GM12865 (cell line): ENCODE results near the gene STARD13.

Experiments used
- DNase-seq: peaks from one replicate; pipeline ENCODE4 v3.0.0; 2010; ENCODE audit warnings: low read depth
- H3K4me3 ChIP-seq: 2 replicates; pipeline ENCODE4 v1.5.1; 2011; ENCODE audit warnings: mild to moderate bottlenecking, low read depth, low read length, control low read depth
- CTCF ChIP-seq: IDR thresholded peaks from 2 replicates; pipeline ENCODE4 v1.5.1; 2011; ENCODE audit warnings: low read length, control low read depth, low read depth, inconsistent platforms; ENCODE audit not compliant: insufficient read depth; ENCODE audit errors: missing control alignments

STARD13 gene

DNA sequence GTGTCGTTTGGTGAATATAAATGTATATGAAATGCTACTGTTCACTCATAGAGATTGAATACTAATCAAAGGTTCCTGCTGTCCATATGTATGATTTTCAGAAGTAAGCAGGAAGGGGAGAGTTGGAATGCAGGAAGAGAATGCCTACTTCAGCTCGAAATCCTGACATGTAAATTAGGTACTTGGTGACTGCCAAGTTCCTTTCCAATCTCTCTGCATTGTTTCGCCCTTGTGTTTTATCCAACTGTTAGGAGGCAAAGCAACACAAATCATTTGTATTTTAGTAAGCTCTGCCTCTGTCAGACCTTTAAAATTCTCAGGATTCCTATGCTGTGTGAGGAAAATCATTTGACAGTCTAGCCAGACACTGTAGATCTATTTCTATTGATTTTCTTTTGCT is 9.0 kb downstream of the STARD13 start:
- no peak overlapping the region for H3K4me3 ChIP-seq
- no peak for TF ChIP-seq CTCF
- DNase-seq, result no peak

- DNase-seq, result no peak
- no peak for TF ChIP-seq CTCF
- no peak overlapping the region for H3K4me3 ChIP-seq
These were observed 9.6 kb downstream of the STARD13 start for GRCh38 chr13:33275916-33276315.

GRCh38 chr13:33274264-33274663 is 11.3 kb downstream of the STARD13 start:
- no peak overlapping the region for H3K4me3 ChIP-seq
- TF ChIP-seq CTCF, result no peak
- no peak for DNase-seq

DNA sequence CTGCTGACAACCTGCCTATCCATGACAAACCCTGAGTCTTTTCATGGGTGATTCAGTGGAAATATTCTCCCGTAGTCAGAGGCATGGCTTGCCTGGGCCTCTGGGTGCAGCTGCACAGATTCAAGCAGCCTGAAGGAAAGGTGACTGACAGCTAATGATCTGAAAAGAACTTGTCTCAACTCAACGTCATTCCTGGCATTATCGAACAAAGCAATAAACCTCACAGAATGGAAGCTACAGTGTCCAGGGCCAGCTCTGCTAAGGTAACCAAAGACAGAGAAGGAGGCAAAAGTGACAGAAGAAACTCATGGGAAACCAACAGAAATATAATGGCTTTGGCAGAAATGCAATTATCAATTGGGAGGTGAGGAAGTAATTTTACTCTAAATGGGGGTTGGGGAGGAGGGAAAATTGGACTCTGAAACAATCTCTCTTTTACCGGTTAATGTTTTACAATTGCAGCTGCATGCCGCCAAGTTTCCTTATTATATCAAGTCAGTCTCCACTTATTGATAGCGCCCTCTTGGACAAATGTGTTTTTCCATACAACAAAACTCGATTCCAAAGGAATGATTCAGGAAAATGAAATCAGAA is 12.9 kb downstream of the STARD13 start:
- H3K4me3 ChIP-seq, result no peak overlapping the region
- no peak for DNase-seq
- TF ChIP-seq CTCF, result no peak

- TF ChIP-seq CTCF, result no peak
- H3K4me3 ChIP-seq, result no peak overlapping the region
- DNase-seq, result no peak
These were observed 13.8 kb downstream of the STARD13 start for GRCh38 chr13:33271759-33272158.

DNA sequence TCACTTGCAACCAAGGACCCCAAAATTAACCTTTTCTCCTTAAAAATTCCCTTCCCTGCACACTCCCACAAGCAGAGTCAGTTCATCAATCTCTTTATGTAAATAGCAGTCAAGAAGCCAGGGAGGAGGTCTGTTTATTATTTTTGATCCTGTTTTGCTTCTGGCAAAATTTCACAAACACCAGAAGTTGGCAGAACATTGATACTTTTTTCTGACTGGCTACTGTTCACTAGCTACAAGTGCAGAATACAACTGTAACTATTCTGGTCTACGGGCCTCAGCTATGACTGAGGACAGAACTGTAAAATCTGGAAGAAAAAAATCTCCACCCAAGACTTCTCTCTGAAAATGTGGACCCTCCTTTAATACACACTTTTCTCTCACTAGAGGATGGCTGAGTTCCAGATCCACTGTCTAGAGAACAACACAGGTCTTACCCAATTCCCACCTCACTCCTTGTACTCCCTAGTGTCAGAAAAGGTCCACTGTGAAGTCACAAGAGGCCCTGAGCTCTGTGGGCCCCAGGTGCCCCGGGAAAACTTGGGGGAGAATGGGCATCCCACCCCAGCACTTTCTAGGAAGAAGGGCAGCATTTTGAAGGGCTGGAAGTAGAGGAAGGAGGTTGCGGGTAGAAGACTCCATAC is 14.5 kb downstream of the STARD13 start:
- no peak for DNase-seq
- no peak overlapping the region for H3K4me3 ChIP-seq
- TF ChIP-seq CTCF, result no peak

DNA sequence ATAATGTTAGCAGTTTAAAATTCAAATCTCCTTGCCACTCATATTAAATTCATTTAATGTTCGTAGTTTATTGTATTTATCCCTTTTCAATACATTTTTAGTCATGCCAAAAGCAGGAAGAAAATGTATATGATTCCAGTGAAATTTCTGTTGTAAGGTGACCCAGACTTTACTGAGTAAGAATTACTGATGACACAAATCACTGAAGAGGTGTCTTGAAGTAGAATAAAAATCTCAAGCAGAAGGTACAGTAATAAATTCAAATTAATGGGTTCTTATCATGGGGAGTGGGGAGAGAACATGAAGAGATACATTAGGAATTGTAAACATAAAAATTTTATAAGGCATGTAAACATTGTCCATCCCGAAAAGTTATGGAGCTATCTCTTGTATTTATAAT is 19.9 kb downstream of the STARD13 start:
- no peak overlapping the region for H3K4me3 ChIP-seq
- TF ChIP-seq CTCF, result no peak
- no peak for DNase-seq
